ENCODE data around the gene SPSB2.

The SPSB2 gene

DNA sequence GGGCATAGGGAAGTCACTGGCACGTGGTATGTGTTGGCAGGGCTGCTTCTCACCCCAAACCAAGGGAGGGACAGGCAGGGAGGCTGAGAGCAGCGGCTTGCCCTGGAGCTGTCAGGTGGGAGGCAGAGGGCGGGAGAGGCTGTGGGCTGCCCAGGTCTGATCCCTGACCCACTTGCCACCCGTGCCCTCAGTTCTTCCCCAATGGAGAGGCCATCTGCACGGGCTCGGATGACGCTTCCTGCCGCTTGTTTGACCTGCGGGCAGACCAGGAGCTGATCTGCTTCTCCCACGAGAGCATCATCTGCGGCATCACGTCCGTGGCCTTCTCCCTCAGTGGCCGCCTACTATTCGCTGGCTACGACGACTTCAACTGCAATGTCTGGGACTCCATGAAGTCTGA is 27.7 kb downstream of the SPSB2 start:
- peaks cover 15 to 31% (median 21%) of the 10 kb centered on the region in 10 experiments for H3K4me1 ChIP-seq
- TF ChIP-seq Cebpa-rat (IDR thresholded peaks at IDR 0.05): no peak
- no peaks in the 10 kb centered on the region for H3K27me3 ChIP-seq
- H3K4me2 ChIP-seq: no peak overlapping the region
- H4K20me1 ChIP-seq: peaks cover 0 to 17% (median 0%) of the 10 kb centered on the region in 11 experiments; a peak in 6 of 22 replicates
- H3K27ac ChIP-seq: no peak overlapping the region
- peaks cover 0 to 53% (median 44%) of the 10 kb centered on the region in 11 experiments; a peak in 18 of 22 replicates for H3K36me3 ChIP-seq
- no peak overlapping the region for H3K4me3 ChIP-seq
- no peaks in the 10 kb centered on the region for H3K9me3 ChIP-seq (replicated peaks in 1 of 11)
- H3K9ac ChIP-seq: no peak overlapping the region

DNA sequence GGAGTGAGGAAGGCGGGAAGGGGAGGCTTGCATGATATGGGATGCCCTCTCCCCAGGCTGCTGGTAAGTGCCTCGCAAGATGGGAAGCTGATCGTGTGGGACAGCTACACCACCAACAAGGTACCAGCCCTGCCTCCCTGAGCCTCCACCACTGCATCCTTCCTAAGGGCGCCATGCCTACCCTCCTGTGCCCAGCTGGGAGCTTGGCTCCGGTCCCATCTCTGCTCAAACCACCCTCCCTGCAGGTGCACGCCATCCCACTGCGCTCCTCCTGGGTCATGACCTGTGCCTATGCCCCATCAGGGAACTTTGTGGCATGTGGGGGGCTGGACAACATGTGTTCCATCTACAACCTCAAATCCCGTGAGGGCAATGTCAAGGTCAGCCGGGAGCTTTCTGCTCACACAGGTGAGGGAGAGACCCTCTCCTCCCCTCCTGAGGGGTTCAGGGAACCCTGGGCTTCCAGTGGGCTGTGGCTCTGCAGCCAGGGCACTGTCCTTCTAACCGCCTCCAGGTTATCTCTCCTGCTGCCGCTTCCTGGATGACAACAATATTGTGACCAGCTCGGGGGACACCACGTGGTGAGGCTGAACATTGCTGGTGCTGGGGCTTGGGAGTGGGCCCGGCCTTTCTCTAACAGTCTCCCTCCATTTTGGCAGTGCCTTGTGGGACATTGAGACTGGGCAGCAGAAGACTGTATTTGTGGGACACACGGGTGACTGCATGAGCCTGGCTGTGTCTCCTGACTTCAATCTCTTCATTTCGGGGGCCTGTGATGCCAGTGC is 29.8 kb downstream of the SPSB2 start:
- H3K4me3 ChIP-seq: no peak overlapping the region
- no peaks in the 10 kb centered on the region for H3K9me3 ChIP-seq (replicated peaks in 1 of 11)
- peaks cover 8 to 24% (median 13%) of the 10 kb centered on the region in 10 experiments; a peak in 16 of 20 replicates for H3K4me1 ChIP-seq
- no peak overlapping the region for H3K27ac ChIP-seq
- H3K27me3 ChIP-seq: peaks cover 0 to 13% (median 0%) of the 10 kb centered on the region in 11 experiments; a peak in 1 of 22 replicates
- no peak overlapping the region for H3K9ac ChIP-seq
- peaks cover 0 to 17% (median 0%) of the 10 kb centered on the region in 11 experiments; a peak in 6 of 22 replicates for H4K20me1 ChIP-seq
- H3K36me3 ChIP-seq: peaks cover 0 to 33% (median 25%) of the 10 kb centered on the region in 11 experiments; a peak in 15 of 22 replicates
- TF ChIP-seq Cebpa-rat (IDR thresholded peaks at IDR 0.05): no peak
- no peak overlapping the region for H3K4me2 ChIP-seq

DNA sequence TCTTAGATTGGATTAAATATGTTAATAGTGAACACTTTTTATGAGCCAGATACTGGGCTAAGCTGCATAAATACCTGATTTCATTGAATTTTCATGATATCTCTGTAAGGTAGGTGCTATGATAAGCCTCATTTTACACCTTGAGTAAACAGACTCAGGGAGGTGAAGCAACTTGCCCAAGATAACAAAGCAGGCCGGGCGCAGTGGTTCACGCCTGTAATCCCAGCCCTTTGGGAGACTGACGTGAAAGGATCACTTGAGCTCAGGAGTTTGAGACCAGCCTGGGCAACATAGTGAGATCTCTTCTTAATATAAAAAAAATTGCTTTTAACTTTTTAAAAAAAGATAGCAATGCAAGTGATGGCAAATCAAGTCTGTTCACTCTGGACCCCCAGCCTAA is 31.0 kb downstream of the SPSB2 start:
- H3K9ac ChIP-seq: no peak overlapping the region
- H3K27ac ChIP-seq: no peak overlapping the region
- H3K27me3 ChIP-seq: peaks cover 0 to 22% (median 0%) of the 10 kb centered on the region in 11 experiments; a peak in 3 of 22 replicates
- no peak for TF ChIP-seq Cebpa-rat (IDR thresholded peaks at IDR 0.05)
- H3K36me3 ChIP-seq: peaks cover 0 to 20% (median 13%) of the 10 kb centered on the region in 11 experiments; a peak in 13 of 22 replicates
- no peaks in the 10 kb centered on the region for H3K9me3 ChIP-seq (replicated peaks in 1 of 11)
- peaks cover 8 to 22% (median 12%) of the 10 kb centered on the region in 10 experiments; a peak in 16 of 20 replicates for H3K4me1 ChIP-seq
- no peak overlapping the region for H3K4me3 ChIP-seq
- no peak overlapping the region for H3K4me2 ChIP-seq
- peaks cover 0 to 8% (median 0%) of the 10 kb centered on the region in 11 experiments; a peak in 6 of 22 replicates for H4K20me1 ChIP-seq

DNA sequence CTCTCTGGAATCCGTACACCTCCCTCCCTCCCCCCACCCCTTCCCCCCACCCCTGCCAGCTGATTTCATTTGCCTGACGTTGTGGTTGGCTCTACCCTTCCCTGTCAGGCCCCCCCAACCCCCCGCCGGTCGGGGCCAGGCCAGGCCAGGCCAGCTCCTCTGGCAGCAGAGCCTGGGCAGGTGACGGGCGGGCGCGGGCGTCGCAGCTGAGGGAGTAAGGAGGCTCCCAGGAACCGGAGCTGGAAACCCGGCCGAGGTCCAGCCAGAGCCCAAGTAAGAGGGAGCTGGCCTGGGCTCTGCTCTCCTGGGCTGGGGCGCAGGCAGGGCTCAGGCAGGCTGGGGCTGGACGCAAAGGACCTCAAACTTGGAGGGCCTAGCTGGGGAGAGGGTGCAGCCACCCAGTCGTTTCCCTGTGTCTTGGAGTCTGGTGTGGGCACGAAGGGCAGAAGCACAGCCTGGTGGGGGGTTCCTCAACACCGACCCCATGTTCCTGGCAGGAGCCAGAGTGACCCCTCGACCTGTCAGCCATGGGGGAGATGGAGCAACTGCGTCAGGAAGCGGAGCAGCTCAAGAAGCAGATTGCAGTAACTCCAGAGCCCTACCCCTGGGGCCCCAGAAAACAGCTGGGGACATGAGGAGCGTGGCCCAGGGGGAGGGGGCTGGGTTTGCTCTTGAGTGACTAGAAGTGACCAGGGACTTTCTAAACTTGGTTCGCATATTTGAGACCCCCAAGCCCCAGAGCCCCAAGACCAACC is 32.2 kb downstream of the SPSB2 start, which contains the start of gene GNB3:
GNB3 (plus strand) TSS at position 165 of the 755 bp plus-strand sequence; CDS start at position 528, 363 bp downstream.
- H3K9ac ChIP-seq: peak within 1 kb of the TSS in 2 of 11 experiments; percentile 7 to 14; a peak in 1 of 22 replicates
- peaks cover 0 to under 1% (median 0%) of the 10 kb centered on the region in 11 experiments; a peak in 3 of 22 replicates for H4K20me1 ChIP-seq
- H3K9me3 ChIP-seq (replicated peaks in 1 of 11): no peaks in the 10 kb centered on the region
- peaks cover under 1 to 19% (median 9%) of the 10 kb centered on the region in 10 experiments; a peak in 11 of 20 replicates for H3K4me1 ChIP-seq
- no peak within 1 kb of the TSS for H3K4me3 ChIP-seq
- H3K27ac ChIP-seq: no peak within 1 kb of the TSS
- no peak for TF ChIP-seq Cebpa-rat (IDR thresholded peaks at IDR 0.05)
- peak within 1 kb of the TSS in 8 of 11 experiments; percentile 9 to 55 (median 47); a peak in 12 of 22 replicates for H3K4me2 ChIP-seq
- H3K27me3 ChIP-seq: peaks cover 0 to 22% (median 0%) of the 10 kb centered on the region in 11 experiments; a peak in 4 of 22 replicates
- peaks cover 0 to 9% (median 2%) of the 10 kb centered on the region in 11 experiments; a peak in 8 of 22 replicates for H3K36me3 ChIP-seq

DNA sequence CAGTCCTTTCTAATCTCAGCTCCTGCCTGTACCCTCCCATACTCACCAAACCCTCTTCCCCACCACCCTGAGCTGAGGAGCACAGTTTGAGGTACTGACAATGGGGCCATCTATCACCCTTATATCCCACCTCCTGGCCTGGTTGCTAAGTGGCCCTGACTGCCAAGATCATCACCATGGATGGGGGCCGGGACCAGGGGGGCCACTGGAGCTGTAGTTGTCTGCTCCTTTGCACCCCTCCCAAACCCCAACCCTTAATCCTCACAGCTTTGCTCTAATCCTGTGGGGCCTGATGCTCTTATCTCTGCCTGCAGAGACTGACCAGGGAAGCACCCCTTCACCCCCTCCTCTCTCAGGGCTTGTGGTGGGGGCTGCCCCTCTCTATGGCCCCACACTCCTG is 32.8 kb downstream of the SPSB2 start:
- Histone ChIP-seq H3K4me3 (no peak overlapping the region), H3K27ac (no peak overlapping the region), H4K20me1 (no peaks in the 10 kb centered on the region; a peak in 3 of 22 replicates), H3K27me3 (peaks cover 0 to 22% (median 0%) of the 10 kb centered on the region in 11 experiments; a peak in 4 of 22 replicates), H3K9me3 (replicated peaks in 1 of 11) (no peaks in the 10 kb centered on the region), H3K4me1 (peaks cover 0 to 22% (median 9%) of the 10 kb centered on the region in 10 experiments; a peak in 8 of 20 replicates), H3K9ac (peak overlapping the region in 2 of 11 experiments; percentile 7 to 14; a peak in 1 of 22 replicates), H3K36me3 (peaks cover 0 to 4% (median 0%) of the 10 kb centered on the region in 11 experiments; a peak in 3 of 22 replicates), H3K4me2 (peak overlapping the region in 5 of 11 experiments; percentile 34 to 55 (median 51); a peak in 6 of 22 replicates)
- TF ChIP-seq Cebpa-rat (IDR thresholded peaks at IDR 0.05): no peak

DNA sequence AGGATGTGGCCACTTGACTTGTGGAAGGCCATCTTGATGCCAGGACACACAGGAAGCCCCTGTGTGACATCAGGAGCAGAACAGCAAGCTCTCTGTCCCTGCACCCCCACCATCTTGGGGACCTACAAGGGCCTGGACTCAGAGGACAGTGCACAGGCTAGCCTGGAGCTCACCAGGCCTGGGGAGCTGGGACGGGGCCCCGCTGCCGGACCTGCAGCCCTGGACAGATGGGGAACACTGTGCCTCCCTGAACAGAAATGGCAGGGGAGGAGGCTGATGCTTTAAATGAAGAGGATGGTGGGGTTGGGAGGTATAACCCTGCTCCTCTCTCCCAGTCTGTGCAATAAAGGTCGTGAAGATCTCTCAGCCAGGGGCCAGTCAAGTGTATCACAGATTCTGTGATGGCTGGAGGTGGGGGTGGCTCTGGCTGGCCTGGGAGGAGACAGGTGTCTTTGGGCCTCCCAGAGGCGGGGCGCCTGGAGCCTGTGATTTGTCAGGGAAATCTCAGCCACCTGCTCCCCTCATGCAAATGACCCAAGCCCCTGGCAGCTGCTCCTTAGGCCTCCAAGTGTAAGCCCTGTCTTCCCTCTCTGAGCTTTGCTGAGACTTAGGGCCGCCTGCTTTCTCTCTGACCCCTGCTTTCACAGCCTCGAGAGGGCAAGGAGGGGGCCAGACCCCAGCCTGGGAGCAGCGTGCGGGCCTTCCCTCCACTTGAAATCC is 33.5 kb downstream of the SPSB2 start:
- H3K4me2 ChIP-seq: peak overlapping the region in 8 of 11 experiments; percentile 9 to 55 (median 47); a peak in 12 of 22 replicates
- peaks cover 0 to 22% (median 9%) of the 10 kb centered on the region in 10 experiments; a peak in 8 of 20 replicates for H3K4me1 ChIP-seq
- H3K9me3 ChIP-seq (replicated peaks in 1 of 11): no peaks in the 10 kb centered on the region
- H3K4me3 ChIP-seq: no peak overlapping the region
- H3K27ac ChIP-seq: no peak overlapping the region
- H4K20me1 ChIP-seq: no peaks in the 10 kb centered on the region; a peak in 1 of 22 replicates
- peak overlapping the region in 2 of 11 experiments; percentile 7 to 14; a peak in 1 of 22 replicates for H3K9ac ChIP-seq
- H3K36me3 ChIP-seq: no peaks in the 10 kb centered on the region
- H3K27me3 ChIP-seq: peaks cover 0 to 27% (median 5%) of the 10 kb centered on the region in 11 experiments; a peak in 11 of 22 replicates
- no peak for TF ChIP-seq Cebpa-rat (IDR thresholded peaks at IDR 0.05)

DNA sequence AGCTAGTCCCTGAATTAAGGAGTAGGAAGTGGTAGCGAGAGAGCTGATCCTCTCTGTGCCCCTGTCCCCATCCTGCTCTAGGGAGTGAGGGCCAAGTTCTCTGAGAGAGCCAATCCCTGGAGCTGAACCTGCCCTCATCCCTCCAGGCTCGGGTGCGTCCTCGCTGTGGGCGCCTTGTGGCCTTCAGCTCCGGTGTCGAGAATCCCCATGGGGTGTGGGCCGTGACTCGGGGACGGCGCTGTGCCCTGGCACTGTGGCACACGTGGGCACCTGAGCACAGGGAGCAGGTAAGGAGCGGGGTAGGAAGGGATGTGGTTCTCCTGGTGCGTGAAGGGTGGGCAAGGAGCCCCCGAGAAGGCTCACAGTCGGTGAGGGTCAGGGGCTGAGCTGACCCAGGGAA is 34.2 kb downstream of the SPSB2 start:
- Histone ChIP-seq H4K20me1 (no peaks in the 10 kb centered on the region; a peak in 1 of 22 replicates), H3K9ac (no peak overlapping the region)

More for the DNA sequence above, 34.2 kb downstream of the SPSB2 start:
- no peak overlapping the region for H3K27ac ChIP-seq
- no peak overlapping the region for H3K4me3 ChIP-seq
- H3K36me3 ChIP-seq: no peaks in the 10 kb centered on the region
- TF ChIP-seq Cebpa-rat (IDR thresholded peaks at IDR 0.05): no peak
- peaks cover under 1 to 35% (median 13%) of the 10 kb centered on the region in 11 experiments; a peak in 19 of 22 replicates for H3K27me3 ChIP-seq
- peaks cover 0 to 22% (median 9%) of the 10 kb centered on the region in 10 experiments; a peak in 8 of 20 replicates for H3K4me1 ChIP-seq
- H3K9me3 ChIP-seq (replicated peaks in 1 of 11): no peaks in the 10 kb centered on the region
- no peak overlapping the region for H3K4me2 ChIP-seq
